ENCODE results near the gene PSMD5.

GRCh38 chr9:120873512-120873911 lies 30.8 kb upstream of the PSMD5 start:
- no peak for TF ChIP-seq CTCF (IDR thresholded peaks at IDR 0.05; ENCODE audit: low read length)
- no peak for TF ChIP-seq EZH2phosphoT487 (IDR thresholded peaks at IDR 0.05; ENCODE audit: low read length)
- TF ChIP-seq EZH2 (optimal IDR thresholded peaks at IDR 0.05; ENCODE audit: low read depth, low read length), result no peak

Measured in MM.1S (cell line).